H4 (cell line): ENCODE results near the gene TMTC2. TPM values are rescaled to one million over a fixed set of nuclear protein-coding genes. Genes with fewer than 3 reads are reported as not detected.

Experiments
- DNase-seq: peaks from one replicate; pipeline ENCODE4 v3.0.0-alpha.2; 2015; ENCODE audit warnings: low spot score
- total RNA-seq: library from RNA; depleted of rRNA; stranded (reverse); fragments of >200 nt; shearing (Covaris generic); gene quantifications from 2 replicates; pipeline ENCODE4 v1.2.3, GENCODE V29; 2014

The TMTC2 gene
- total RNA-seq, 1 experiment from 2014 or later = 2.6 TPM

DNA sequence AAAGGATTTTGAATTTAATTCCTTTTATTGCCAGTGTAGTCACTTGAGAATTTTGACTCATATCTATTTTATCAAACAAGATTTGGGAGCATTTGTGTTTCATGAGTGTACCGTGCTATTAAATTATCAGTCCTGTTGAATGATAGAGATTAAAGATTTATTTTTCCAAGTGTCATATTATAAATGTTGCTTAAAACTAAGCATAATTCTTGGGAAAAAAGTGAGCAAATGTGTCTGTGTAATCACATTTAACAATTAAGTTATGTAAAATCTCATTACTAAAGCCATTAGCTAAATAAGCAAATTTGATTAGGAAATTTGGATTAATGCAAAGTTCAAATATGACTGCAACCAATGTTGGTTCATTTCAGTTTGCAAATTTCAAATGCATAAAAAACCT lies 266.7 kb downstream of the TMTC2 start:
- DNase-seq = no peak

DNA sequence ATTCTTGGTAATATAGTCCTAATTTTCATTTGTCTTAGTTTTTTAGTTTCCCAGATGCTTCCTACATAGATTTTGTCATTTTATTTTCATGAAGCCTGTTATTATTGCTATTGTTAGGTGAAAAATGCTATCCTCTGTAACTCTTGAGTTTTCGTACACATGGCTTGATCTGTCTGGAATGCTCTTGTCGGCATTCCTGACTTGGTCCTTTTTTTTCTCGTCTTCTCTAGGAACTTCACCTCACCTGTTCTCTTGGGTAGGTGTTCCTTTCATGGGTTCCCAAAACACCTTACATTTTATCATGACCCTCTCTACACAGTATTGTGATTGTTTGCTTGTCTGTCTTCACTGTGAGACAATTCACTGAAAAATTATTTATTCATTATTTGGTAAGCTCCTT lies 267.4 kb downstream of the TMTC2 start:
- no peak for DNase-seq

DNA sequence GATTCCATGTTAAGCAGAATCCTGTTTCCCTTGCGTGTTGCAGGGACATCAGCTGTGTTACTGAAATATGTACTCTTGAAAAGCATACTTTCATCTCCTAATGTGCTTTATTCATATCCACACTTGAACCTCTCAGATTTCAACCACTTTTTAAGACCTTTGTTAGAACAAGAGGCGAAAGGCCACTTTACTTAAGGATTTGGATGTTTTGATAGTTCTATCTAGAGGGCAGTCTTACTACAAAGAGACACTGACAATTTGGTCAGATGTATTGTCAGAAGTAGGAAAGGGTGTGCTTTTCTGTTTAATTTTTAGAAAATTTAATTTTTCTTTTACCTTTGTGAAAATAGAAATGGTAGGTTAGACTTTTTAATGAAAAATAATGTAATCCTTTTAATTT lies 267.9 kb downstream of the TMTC2 start:
- DNase-seq = no peak

DNA sequence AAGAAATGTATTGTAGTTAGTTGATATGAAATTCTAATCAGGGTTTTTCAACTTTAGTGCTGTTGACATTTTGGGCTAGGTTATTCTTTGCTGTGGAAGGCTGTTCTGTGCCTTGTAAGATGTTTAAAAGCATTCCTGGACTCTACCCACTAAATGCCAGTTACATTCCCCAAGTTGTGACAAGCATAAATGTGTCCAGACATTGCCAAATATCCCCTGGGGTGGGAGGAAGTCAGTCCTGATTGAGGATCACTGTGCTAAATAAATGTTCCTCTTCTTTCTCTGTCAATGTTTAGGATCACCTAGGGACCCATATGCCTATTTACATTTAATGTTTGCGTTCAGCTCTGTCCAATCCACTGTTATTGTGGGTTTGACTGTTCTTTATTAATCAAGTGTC lies 268.3 kb downstream of the TMTC2 start:
- no peak for DNase-seq

DNA sequence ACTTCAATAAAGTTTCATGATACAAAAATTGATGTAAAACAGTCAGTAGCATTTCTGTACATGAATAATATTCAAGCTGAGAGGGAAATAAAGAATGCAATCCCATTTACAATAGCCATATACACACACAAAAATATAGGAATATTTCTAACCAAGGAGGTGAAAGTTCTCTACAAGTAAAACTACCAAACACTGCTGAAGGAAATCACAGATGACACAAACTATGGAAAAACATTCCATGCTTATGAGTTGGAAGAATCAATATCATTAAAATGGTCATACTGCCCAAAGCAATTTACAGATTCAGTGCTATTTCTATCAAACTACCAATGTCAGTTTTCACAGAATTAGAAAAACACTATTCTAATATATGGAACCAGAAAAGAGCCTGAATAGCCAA lies 272.3 kb downstream of the TMTC2 start:
- DNase-seq = no peak

DNA sequence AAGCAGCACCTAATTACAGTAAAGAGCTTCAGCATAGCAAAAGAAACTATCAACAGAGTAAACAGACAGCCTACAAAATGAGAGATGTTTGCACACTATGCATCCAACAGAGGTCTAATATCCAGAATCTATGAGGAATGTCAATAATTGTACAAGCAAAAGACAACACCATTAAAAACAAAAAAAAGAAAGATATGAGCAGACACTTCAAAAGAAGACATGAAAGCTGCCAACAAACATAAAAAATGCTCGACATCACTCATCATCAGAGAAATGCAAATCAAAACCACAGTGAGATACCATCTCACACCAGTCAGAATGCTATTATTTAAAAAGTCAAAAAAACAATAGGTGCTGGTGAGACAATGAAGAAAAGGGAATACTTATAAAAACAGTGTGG lies 273.1 kb downstream of the TMTC2 start:
- no peak for DNase-seq

DNA sequence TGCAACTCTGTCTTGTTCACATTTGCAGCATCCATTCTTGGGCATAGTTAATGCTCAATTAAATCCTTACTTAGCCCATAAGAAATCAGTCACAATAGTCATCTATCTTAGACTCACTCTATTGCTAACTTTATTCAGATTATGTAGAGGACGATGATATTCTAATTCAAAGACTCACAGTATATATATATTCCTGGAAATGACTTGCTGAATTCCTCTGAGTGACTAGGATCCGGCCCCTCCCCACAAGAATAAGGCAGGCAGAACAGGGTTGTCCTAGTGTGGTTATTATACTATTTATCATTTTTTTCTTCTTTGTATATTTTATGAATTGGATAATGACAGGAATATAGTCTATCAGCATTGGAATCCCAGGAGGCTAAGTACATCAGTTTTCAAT lies 275.1 kb downstream of the TMTC2 start:
- DNase-seq = no peak

DNA sequence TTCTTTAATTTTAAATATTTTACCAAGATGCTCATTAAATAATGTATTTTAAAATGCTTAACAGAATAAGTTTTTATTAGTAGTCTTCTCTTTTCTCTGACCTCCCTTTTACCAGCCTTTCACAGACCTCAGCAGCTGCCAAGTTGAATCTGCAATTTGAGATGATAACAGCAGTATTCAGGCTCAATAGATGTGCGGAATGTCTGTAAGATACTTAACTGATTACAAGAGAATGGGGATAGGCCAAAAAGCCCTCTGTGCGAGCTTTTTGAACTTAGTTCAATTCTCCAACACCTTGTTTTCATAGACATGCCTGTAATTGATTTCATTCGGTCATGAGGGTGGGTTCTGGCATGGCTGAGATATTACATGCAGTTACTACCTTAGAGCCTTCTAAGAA lies 277.2 kb downstream of the TMTC2 start:
- DNase-seq = no peak

DNA sequence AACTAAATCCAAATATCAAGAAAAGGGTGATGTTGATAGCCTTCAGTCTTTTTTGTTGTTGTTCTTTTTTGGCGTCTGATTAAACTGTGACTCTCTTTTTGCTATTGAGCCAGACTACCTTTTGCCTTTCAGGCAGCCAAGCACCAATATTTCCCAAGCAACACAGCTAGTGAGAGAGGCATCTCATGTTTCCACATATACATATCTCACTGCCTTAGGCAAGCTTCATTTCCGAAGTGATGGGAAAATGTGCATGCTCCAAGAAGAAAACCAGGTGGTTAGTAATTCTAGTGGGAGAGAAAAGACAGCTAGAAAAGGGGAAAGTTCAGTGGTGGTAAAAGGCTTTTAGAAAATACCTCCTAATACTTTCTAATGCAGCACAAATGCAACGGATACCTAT lies 277.7 kb downstream of the TMTC2 start:
- no peak for DNase-seq

DNA sequence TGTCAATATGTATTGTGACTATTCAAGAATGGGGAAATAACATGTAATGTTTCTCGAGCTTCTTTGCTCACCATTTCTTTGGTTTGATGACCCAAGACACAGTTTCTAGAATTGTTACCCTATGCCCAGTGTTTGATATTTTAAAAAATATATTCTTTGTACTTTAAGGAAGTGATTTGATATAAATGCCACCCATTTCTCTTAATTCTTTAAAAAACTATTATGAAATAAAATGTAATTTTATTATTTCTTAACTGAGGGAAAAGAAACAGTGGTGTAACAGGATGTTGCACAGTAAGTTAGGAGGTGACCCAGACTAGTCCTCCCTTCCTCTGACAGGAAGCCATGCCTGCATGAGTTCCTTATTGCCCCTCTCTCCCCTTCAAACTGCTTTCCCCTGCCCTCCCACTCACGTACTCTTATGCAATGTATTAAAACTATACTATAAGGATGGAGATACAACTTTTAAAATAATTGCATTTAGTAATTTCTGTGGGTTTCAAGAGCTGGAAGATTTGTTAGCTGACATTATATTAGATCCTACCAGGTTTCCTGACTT lies 279.4 kb downstream of the TMTC2 start:
- no peak for DNase-seq

DNA sequence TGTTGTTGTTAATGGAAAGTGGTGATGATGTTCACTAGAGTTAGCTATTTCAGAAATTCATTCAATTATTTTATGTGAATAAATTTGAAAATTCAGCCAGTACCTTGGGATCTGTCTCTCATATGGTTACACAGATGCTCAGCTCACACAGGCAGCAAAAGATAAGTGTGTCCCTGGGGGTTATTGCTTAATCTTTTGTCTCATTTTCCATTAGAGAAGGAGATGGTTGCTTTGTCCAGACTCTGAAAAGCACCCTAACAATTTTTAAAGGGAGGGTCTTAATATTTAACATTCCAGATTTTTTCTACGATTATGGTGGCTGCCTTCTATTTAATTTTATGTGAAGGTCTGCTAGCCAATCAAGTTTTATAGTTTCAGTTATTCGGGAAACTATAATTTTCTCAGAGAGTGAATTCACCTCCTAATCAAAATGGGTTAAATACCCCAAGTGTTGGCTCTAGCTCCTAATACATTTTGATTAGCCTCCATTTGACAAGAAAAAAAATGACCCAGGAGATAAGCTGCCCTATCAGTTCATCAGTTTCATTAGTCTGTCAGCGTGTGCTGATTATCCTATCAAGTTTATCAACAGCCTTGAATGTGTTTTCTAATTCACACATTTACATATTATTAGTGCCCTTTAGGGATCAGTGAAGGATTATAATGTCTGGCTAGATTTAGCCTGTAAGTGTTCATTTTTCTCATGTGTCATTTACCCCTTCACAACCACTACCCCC lies 282.1 kb downstream of the TMTC2 start:
- no peak for DNase-seq

DNA sequence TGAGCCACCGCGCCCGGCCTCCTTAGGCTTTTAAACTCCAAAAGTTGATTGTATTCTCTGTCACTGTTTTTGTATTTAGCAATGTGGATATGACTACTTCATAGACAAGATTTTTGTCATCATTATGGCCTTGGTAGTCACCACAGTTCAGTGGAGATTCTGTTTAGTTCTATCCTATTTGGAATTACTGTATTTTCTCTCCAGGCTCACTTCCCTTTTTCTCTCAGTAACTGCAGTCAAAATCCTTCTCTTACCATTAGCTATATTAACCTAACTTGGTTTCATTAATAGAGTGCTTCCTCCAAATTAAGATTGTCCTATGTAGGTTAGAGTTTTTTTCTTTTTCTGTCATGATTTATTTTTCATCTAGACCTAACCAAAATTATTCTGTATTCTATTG lies 283.9 kb downstream of the TMTC2 start:
- no peak for DNase-seq

DNA sequence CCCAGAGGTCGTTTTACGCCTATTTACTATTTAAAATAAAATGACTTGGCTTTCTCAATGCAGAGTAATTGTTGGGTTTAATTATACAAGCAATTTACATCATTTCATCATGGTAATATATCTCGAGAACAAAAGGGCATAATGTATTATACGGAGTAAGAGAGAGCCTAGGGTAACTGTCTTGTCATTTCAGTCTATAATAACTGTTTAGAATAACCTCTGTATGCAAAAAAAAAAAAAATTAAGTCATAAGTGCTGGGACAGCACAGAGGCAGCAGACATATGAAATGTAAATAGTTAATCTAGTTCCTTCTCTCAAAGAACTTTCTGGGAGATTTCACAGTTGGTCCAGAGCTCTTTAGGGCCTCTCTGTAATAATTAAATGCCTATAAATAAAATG lies 284.9 kb downstream of the TMTC2 start:
- DNase-seq = no peak

DNA sequence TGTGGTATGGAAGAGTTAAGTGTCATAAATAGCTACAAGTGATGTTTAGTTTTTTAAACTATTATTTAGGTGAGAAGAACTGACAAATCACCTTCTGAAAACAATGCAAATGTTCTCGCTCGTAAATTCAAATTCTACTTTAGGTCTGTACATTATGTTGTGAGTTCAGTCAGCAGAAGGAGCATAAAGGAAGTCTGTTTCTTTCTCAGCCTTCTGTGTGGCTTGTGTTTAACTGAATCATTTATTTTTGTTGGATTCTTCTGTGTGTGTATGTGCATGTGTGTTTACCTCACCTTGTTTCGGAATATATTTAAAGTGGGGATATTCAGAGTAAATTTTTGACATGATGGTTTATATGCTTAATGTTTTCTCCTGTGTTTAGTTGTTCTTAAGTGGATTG lies 285.9 kb downstream of the TMTC2 start:
- no peak for DNase-seq

DNA sequence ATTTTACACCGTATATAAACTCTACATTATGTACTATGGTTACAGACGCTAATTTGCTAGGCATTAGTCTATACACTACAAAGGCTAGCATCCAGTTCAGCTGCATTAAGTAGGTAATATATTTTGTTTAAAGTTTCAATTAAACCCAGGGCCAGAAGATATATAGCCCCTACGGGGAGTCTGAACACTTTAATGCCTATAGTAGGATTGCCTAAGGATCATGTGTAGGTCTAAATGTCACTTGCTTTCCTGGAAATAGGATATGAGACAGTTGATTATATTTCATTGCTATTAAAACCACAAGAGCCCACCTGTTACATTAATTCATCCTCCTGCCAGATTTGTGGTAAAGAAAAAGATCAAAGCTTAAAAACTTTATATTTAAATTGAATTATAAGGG lies 286.9 kb downstream of the TMTC2 start:
- no peak for DNase-seq

DNA sequence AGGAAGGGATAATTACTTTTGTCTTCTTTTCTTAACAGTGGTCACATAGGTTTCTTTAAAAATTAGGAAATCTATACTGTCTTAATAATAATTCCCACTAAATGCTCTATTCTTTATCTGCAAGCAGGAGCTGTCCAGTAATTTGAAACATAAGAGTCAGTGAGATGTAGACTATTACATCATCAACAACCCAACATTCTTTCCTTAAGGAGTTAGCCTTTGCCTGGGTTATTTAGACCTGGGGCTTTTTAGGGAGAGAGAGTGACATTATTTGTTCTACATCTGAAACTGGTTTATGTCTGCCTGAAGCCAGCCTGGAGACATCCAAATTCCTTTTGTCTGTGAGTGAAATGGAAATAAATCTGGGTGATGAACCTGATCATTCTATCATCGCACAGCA lies 294.4 kb downstream of the TMTC2 start:
- no peak for DNase-seq

DNA sequence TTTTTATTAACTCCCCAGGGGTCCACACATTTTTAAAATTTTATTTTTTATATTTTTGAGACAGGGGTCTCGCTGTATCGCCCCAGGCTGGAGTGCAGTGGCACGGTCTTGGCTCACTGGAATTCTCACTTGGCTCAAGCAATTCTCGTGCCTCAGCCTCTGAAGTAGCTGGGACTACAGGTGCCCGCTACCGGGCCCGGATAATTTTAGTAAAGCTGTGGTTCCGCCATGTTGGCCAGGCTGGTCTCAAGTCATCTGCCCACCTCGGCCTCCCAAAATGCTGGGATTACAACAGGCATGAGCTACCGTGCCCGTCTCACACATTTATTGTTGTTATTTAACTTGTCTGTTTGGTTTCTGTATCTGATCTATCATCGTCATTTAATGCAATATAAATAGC lies 307.4 kb downstream of the TMTC2 start:
- no peak for DNase-seq

DNA sequence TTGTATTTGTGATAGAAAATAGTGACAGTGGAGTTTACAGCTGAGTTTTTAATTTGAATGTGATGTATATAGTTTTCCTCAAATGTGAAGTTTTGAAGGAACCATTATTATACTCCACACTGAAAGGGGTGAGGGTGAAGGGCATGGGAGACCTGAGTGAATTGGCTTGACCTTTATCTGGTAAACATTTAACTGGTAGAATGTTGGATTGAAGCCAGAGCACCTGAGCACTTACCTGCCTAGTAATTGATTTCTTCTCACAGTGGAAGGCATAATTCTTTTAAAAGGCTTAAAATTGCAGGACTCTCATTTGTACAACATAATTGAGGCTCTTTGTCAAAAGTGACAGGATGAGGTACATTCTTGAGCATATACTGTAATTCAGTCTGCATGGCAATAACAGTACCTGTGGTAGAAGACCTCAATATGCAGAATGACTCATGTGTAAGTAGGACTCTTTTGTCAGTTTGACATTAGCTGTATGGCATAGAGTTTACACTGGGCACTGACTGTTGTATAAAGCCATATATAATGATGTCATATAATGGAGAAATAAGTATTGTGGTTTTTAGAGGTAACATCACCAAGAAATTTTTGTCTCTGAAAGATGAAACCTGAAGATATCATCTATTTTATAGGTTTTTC lies 309.6 kb downstream of the TMTC2 start:
- no peak for DNase-seq

DNA sequence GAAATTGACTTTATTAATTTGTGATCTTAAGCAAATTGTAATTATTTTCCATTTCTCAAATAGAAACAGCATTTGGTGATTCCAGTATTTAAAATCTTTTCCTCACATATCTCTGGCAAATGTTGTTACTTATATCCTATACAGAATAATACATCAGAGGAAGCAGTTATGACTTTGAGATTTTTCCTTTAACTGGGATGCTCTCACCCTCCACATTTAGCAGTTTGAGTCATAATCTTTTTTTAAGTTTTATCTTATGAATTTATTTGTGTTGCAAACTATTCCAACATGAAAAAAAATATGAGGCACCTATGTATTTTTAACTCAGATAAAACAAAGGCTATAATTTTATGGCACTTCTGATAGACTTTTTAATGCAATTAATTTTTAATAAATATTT lies 311.8 kb downstream of the TMTC2 start:
- no peak for DNase-seq

DNA sequence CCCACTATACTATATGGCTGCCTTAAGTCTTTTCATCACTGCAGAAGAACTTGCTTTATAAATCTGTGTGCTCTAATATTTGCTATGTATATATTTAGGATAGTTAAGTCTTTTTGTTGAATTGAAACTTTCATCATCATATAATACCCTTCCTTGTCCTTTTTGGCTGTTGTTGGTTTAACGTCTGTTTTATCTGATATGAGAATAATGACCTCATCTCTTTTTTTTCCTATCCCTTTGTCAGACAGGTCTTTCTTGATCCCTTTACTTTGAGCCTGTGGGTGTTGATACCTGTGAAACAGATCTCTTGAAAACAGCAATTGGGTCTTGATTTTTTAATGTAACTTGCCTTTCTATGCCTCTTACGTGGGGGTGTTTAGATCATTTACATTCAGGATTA lies 316.3 kb downstream of the TMTC2 start:
- no peak for DNase-seq

DNA sequence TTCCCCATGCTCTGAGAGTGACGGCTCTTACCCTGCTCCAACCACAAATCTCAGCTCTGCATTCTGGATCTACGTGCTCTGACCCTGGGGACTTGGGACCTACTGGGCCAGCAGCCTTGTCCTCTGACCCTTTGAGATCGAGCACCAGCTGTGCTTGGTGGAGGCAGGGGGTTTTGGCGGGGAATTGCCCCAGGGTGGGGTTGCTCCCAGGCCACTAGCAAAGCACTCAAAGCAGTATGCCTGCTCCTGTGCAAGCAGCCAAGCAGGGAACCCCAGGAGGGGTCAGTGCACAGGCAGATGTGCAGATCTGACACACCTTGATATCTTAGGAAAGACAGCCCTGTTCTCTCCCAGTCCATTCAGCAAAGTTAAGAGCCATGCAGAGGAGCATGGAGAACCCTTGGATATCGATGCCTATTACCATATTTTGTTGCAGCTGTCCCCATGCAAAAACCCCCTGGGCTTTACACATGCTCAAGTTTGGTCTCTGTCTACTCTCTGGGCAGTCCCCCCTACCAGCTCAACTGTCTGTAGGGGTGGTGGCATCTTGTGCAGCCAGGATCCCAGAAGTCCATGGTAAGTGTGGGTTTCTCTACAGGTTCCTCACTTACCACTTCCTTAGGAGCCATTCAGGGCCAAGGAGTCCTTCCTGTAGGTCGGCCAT lies 319.0 kb downstream of the TMTC2 start:
- DNase-seq = no peak

DNA sequence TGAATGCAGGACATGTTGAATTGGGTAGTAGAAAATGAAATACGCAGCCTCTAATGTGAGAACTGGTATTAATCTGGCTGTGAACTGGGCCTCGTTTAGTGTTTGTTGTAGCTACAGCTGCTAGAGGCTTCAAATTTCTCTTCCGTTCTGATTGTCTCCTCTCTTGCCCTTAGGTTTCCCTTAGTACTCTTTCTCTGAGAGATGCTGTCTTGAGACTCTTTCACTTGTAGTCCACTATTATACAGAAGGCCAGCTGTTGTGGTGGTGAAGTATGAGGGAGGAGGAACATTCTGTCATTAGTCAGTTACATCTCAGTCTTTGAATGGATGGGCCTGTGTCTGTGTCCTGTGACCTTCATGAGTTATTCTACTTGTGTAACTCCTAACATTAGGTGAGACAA lies 322.0 kb downstream of the TMTC2 start:
- DNase-seq = no peak

DNA sequence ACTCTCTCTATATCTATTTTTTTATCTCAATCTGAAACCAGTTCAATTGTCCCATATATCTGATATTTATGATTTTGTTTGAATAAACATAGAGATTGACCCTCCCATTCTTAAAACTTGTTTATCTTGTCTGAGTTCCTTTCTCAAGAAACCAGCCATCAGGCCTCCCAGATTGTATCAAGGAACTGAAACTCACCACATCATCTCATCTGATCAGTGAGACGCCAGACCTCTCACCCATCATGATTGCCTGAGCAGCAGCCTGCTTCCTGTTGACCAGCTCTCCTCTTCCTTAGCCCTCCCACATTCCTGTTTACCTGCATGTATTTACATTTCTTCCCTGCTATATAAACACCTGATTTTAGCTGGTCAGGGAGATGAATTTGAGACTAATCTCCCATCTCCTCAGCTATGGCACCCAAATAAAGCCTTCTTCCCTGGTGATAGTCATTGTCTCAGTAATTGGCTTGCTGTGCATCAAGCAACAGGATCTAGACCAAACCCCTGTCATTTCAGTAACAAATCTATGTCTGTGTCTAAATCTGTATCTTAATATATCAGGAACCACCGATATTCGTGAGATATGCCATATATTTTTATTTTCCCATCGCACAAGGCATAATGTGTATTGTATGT lies 323.6 kb downstream of the TMTC2 start:
- no peak for DNase-seq
